Liver (tissue), 9 donors: Measurements from ENCODE around the gene CARMIL1. TPM values are rescaled to one million over a fixed set of nuclear protein-coding genes. Genes with fewer than 3 reads are reported as not detected.

Experiments used
- DNase-seq: peaks from one replicate; pipeline ENCODE4 v3.0.0-alpha.2; 2017; ENCODE audit warnings: low spot score
- H3K27ac ChIP-seq, 2 donors: one replicate each; pipeline ENCODE4 v1.7.0; 2013; ENCODE audit warnings: inconsistent platforms in 2 of 2, low read length in 2 of 2, control low read depth in 1 of 2, low read depth in 1 of 2, mild to moderate bottlenecking in 1 of 2
- H3K27me3 ChIP-seq, 4 donors: one replicate each; pipeline versions ENCODE4 v1.6.1 to v1.7.0; 2013; ENCODE audit warnings: low read length in 3 of 4, inconsistent platforms in 1 of 4, mild to moderate bottlenecking in 1 of 4, moderate library complexity in 1 of 4; ENCODE audit not compliant: control insufficient read depth in 4 of 4, insufficient read depth in 4 of 4
- H3K36me3 ChIP-seq, 4 donors: one replicate each; pipeline versions ENCODE4 v1.6.1 to v1.7.0; 2013; ENCODE audit warnings: low read length in 3 of 4, mild to moderate bottlenecking in 3 of 4, low read depth in 1 of 4, moderate library complexity in 1 of 4; ENCODE audit not compliant: control insufficient read depth in 4 of 4, insufficient read depth in 3 of 4
- H3K4me1 ChIP-seq, 4 donors: one replicate each; pipeline versions ENCODE4 v1.6.1 to v1.7.0; 2013; ENCODE audit warnings: low read length in 3 of 4, mild to moderate bottlenecking in 3 of 4, moderate library complexity in 1 of 4; ENCODE audit not compliant: control insufficient read depth in 4 of 4, insufficient read depth in 4 of 4
- H3K4me3 ChIP-seq, 3 donors: one replicate each; pipeline versions ENCODE4 v1.6.1 to v1.7.0; 2013; ENCODE audit warnings: low read length in 3 of 3, control low read depth in 1 of 3, low read depth in 1 of 3, mild to moderate bottlenecking in 1 of 3
- H3K9ac ChIP-seq, 2 donors: one replicate each; pipeline ENCODE4 v1.7.0; 2013; ENCODE audit warnings: low read length in 2 of 2, mild to moderate bottlenecking in 2 of 2, moderate library complexity in 2 of 2, control low read depth in 1 of 2, low read depth in 1 of 2
- H3K9me3 ChIP-seq, 4 donors: one replicate each; pipeline versions ENCODE4 v1.6.1 to v1.7.0; 2013; ENCODE audit warnings: low read length in 3 of 4; ENCODE audit not compliant: control insufficient read depth in 4 of 4
- EGR1 ChIP-seq, 2 donors: IDR thresholded peaks; 2 replicates each; pipeline ENCODE4 v1.6.1; 2016 to 2018; ENCODE audit warnings: antibody characterized with exemption in 2 of 2, low read depth in 2 of 2
- FOXA1 ChIP-seq: IDR thresholded peaks from 2 replicates; pipeline ENCODE4 v1.6.1; 2016; ENCODE audit warnings: antibody characterized with exemption
- FOXA2 ChIP-seq: IDR thresholded peaks from 2 replicates; pipeline ENCODE4 v1.6.1; 2016; ENCODE audit warnings: antibody characterized with exemption
- HNF4A ChIP-seq, 2 donors: conservative IDR thresholded peaks; 2 replicates each; pipeline ENCODE4 v1.6.1; 2016; ENCODE audit warnings: antibody characterized with exemption in 2 of 2, mild to moderate bottlenecking in 2 of 2
- HNF4G ChIP-seq: IDR thresholded peaks from 2 replicates; pipeline ENCODE4 v1.6.1; 2016; ENCODE audit warnings: antibody characterized with exemption
- JUND ChIP-seq, 2 donors: IDR thresholded peaks; 2 replicates each; pipeline ENCODE4 v1.6.1; 2016; ENCODE audit warnings: antibody characterized with exemption in 2 of 2
- NR2F2 ChIP-seq: IDR thresholded peaks from 2 replicates; pipeline ENCODE4 v1.6.1; 2016; ENCODE audit warnings: antibody characterized with exemption
- RAD21 ChIP-seq, 2 donors: IDR thresholded peaks; 2 replicates each; pipeline ENCODE4 v1.6.1; 2016; ENCODE audit warnings: antibody characterized with exemption in 2 of 2, mild to moderate bottlenecking in 2 of 2
- RXRA ChIP-seq, 2 donors: IDR thresholded peaks; 2 replicates each; pipeline ENCODE4 v1.6.1; 2017 to 2018; ENCODE audit warnings: antibody characterized with exemption in 2 of 2, mild to moderate bottlenecking in 1 of 2
- SP1 ChIP-seq: IDR thresholded peaks from 2 replicates; pipeline ENCODE4 v1.6.1; 2018; ENCODE audit warnings: antibody characterized with exemption, mild to moderate bottlenecking
- TAF1 ChIP-seq: conservative IDR thresholded peaks from 2 replicates; pipeline ENCODE4 v1.6.1; 2016; ENCODE audit warnings: antibody characterized with exemption, mild to moderate bottlenecking
- YY1 ChIP-seq: IDR thresholded peaks from 2 replicates; pipeline ENCODE4 v1.6.1; 2016; ENCODE audit warnings: antibody characterized with exemption, mild to moderate bottlenecking
- polyA plus RNA-seq, 2 donors: library from polyadenylated mRNA; stranded (reverse) in 1 of 2; unstranded in 1 of 2; fragments of 200-250 nt in 1 of 2; fragments of >200 nt in 1 of 2; fragmentation: Nextera tagmentation in 1 of 2; extraction: Ambion mirVana in 1 of 2; gene quantifications; one replicate each; pipeline versions ENCODE4 v1.2.1 to v1.2.3, GENCODE V29; 2013 to 2015
- total RNA-seq, 2 donors: library from RNA; depleted of rRNA; stranded (reverse); fragments of >200 nt; gene quantifications; one replicate each; pipeline ENCODE4 v1.2.3, GENCODE V29; 2014
- TF ChIP-seq, protein P1 (sequence below): IDR thresholded peaks from 2 replicates; pipeline ENCODE4 v1.6.1; 2016; ENCODE audit warnings: antibody characterized with exemption
- TF ChIP-seq, protein P2 (sequence below): IDR thresholded peaks from 2 replicates; pipeline ENCODE4 v1.6.1; 2016; ENCODE audit warnings: antibody characterized with exemption
- TF ChIP-seq, protein P3 (sequence below): IDR thresholded peaks from 2 replicates; pipeline ENCODE4 v1.6.1; 2016; ENCODE audit warnings: antibody characterized with exemption, mild to moderate bottlenecking
- donor health status: healthy.
- donor health status: healthy.
- donor health status: healthy.
- donor health status: healthy.
- donor health status: healthy.

CARMIL1 gene
- total and polyA plus RNA-seq, 4 donors: 1.4 to 9.5 (median 3.5) TPM

DNA sequence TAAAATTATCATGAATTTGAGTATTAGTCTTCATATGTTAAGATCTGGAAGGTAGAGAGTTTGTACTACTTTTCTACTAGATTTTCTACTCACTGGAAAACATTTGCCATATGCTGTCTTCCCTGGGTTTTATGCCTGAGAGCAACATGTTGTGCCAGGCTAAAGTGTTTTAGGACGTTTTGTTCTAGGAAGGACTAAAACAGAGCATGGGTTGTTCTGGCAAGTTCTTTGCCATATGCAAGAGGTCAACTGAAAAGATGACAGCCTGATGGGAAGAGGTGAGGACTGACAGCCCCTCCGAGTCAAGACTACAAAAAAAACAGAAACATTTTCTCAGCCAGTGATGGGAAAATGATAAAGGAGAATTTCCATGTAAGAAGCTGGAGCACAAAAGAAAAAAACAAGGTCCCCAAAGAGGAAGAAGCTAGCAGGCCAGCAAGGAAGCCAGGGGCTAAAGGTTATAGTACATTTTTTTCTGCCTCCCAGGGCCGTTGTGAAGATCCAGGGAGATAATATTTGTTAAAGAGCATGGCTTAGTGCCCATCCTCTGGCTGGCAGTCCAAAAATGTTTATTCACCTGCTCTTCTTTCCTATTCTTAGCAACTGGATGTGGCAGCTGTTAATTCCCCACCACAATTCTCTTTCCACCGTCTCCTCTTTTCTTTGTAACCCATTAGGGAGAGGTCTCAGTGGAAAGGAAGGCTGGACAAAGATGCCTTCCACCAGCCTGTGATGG lies 380.6 kb downstream of the CARMIL1 start (continued):
- TF ChIP-seq, protein P1, sequence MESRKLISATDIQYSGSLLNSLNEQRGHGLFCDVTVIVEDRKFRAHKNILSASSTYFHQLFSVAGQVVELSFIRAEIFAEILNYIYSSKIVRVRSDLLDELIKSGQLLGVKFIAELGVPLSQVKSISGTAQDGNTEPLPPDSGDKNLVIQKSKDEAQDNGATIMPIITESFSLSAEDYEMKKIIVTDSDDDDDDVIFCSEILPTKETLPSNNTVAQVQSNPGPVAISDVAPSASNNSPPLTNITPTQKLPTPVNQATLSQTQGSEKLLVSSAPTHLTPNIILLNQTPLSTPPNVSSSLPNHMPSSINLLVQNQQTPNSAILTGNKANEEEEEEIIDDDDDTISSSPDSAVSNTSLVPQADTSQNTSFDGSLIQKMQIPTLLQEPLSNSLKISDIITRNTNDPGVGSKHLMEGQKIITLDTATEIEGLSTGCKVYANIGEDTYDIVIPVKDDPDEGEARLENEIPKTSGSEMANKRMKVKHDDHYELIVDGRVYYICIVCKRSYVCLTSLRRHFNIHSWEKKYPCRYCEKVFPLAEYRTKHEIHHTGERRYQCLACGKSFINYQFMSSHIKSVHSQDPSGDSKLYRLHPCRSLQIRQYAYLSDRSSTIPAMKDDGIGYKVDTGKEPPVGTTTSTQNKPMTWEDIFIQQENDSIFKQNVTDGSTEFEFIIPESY: no peak
- TF ChIP-seq HNF4G (no peak), FOXA2 (no peak), YY1 (no peak), RAD21 (IDR thresholded peaks at IDR 0.05) (no peak), HNF4A (conservative IDR thresholded peaks at IDR 0.05) (peak; percentile 51 to 57), RXRA (IDR thresholded peaks at IDR 0.05) (peak in 1 of 2 donors; percentile 26)

DNA sequence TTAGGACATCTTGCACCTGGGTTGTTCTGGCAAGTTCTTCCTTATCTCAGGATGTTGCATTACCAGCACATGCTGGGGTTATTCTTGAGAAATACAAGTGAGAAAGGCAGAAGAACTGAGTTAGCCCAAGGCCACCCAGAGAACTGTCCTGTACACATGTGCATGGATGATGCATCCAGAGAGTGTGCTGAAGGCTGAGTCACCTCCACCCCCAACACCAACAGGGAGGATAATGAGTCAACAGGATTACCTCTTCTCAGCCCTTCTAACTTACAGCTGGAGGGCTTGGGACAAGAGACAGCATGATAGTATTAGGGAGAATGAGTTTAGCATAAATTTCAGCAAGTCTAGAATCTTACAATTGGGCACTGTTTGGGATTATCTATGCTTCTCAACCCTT lies 381.3 kb downstream of the CARMIL1 start:
- Histone ChIP-seq H3K27ac (no peak overlapping the region), H3K27me3 (peaks cover 0 to 9% (median 0%) of the 10 kb centered on the region in 4 donors), H3K9me3 (no peaks in the 10 kb centered on the region), H3K4me3 (no peak overlapping the region), H3K9ac (no peak overlapping the region), H3K36me3 (no peaks in the 10 kb centered on the region), H3K4me1 (peaks cover 3 to 18% (median 12%) of the 10 kb centered on the region in 4 donors)
- no peak for DNase-seq
- TF ChIP-seq FOXA1 (no peak), JUND (IDR thresholded peaks at IDR 0.05) (no peak), SP1 (no peak), FOXA2 (no peak), RAD21 (IDR thresholded peaks at IDR 0.05) (no peak), NR2F2 (no peak), TAF1 (no peak), RXRA (IDR thresholded peaks at IDR 0.05) (no peak), HNF4G (no peak), EGR1 (IDR thresholded peaks at IDR 0.05; ENCODE audit: low read depth in 2 of 2) (no peak)
- TF ChIP-seq, protein P2, sequence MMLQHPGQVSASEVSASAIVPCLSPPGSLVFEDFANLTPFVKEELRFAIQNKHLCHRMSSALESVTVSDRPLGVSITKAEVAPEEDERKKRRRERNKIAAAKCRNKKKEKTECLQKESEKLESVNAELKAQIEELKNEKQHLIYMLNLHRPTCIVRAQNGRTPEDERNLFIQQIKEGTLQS: no peak
- TF ChIP-seq, protein P3, sequence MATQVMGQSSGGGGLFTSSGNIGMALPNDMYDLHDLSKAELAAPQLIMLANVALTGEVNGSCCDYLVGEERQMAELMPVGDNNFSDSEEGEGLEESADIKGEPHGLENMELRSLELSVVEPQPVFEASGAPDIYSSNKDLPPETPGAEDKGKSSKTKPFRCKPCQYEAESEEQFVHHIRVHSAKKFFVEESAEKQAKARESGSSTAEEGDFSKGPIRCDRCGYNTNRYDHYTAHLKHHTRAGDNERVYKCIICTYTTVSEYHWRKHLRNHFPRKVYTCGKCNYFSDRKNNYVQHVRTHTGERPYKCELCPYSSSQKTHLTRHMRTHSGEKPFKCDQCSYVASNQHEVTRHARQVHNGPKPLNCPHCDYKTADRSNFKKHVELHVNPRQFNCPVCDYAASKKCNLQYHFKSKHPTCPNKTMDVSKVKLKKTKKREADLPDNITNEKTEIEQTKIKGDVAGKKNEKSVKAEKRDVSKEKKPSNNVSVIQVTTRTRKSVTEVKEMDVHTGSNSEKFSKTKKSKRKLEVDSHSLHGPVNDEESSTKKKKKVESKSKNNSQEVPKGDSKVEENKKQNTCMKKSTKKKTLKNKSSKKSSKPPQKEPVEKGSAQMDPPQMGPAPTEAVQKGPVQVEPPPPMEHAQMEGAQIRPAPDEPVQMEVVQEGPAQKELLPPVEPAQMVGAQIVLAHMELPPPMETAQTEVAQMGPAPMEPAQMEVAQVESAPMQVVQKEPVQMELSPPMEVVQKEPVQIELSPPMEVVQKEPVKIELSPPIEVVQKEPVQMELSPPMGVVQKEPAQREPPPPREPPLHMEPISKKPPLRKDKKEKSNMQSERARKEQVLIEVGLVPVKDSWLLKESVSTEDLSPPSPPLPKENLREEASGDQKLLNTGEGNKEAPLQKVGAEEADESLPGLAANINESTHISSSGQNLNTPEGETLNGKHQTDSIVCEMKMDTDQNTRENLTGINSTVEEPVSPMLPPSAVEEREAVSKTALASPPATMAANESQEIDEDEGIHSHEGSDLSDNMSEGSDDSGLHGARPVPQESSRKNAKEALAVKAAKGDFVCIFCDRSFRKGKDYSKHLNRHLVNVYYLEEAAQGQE: no peak
- TF ChIP-seq, protein P1: no peak
